Lung (tissue), 12 donors: ENCODE data around the gene DDTL. TPM values are rescaled to one million over a fixed set of nuclear protein-coding genes. Genes with fewer than 3 reads are reported as not detected.

Source experiments
- ATAC-seq: fragments of 200-7000 bp; cut with Tn5 transposase; one replicate; pipeline ENCODE4 v1.9.1; 2020; ENCODE audit warnings: moderate number of reproducible peaks; ENCODE audit not compliant: insufficient read depth, low FRiP score
- DNase-seq, 3 donors: peaks; one replicate each; pipeline ENCODE4 v3.0.0-alpha.2; 2013 to 2017
- H3K27ac ChIP-seq, 2 donors: one replicate each; pipeline ENCODE4 v1.5.1; 2013; ENCODE audit warnings: mild to moderate bottlenecking in 2 of 2, moderate library complexity in 2 of 2, control low read depth in 1 of 2, inconsistent platforms in 1 of 2, low read depth in 1 of 2, low read length in 1 of 2
- H3K27me3 ChIP-seq, 3 donors: one replicate each; pipeline ENCODE4 v1.5.1; 2013; ENCODE audit warnings: low read length in 2 of 3; ENCODE audit not compliant: control insufficient read depth in 3 of 3, insufficient read depth in 3 of 3
- H3K36me3 ChIP-seq, 4 donors: one replicate each; pipeline ENCODE4 v1.5.1; 2013; ENCODE audit warnings: low read length in 4 of 4, mild to moderate bottlenecking in 1 of 4, moderate library complexity in 1 of 4; ENCODE audit not compliant: control insufficient read depth in 4 of 4, insufficient read depth in 4 of 4
- H3K4me1 ChIP-seq, 5 donors: one replicate each; pipeline ENCODE4 v1.5.1; 2013; ENCODE audit warnings: low read length in 5 of 5, mild to moderate bottlenecking in 2 of 5, moderate library complexity in 1 of 5; ENCODE audit not compliant: control insufficient read depth in 5 of 5, insufficient read depth in 5 of 5
- H3K4me3 ChIP-seq: one replicate; pipeline ENCODE4 v1.5.1; 2013; ENCODE audit warnings: mild to moderate bottlenecking, control low read depth, moderate library complexity
- H3K9ac ChIP-seq, 2 donors: one replicate each; pipeline ENCODE4 v1.5.1; 2013; ENCODE audit warnings: low read length in 2 of 2, control low read depth in 1 of 2; ENCODE audit not compliant: insufficient read depth in 1 of 2
- H3K9me3 ChIP-seq, 4 donors: one replicate each; pipeline ENCODE4 v1.5.1; 2013; ENCODE audit warnings: low read length in 3 of 4, mild to moderate bottlenecking in 1 of 4, moderate library complexity in 1 of 4; ENCODE audit not compliant: control insufficient read depth in 4 of 4, insufficient read depth in 3 of 4
- CTCF ChIP-seq: IDR thresholded peaks from 2 replicates; pipeline ENCODE4 v1.5.1; 2012; ENCODE audit warnings: mild to moderate bottlenecking; ENCODE audit errors: control extremely low read depth, extremely low read depth
- WGBS, 2 donors: extraction: QIAGEN DNeasy Blood & Tissue Kit; methylation state at CpG; one replicate each; pipeline ENCODE4 v1.1.7; 2013; 5-methylcytosine and 5-hydroxymethylcytosine counted together
- polyA plus RNA-seq, 2 donors: library from polyadenylated mRNA; stranded (reverse); fragments of 200-250 nt; gene quantifications; one replicate each; pipeline ENCODE4 v1.2.1, GENCODE V29; 2013
- total RNA-seq, 2 donors: library from RNA; depleted of rRNA in 1 of 2; stranded (reverse); fragments of >200 nt in 1 of 2; gene quantifications; one replicate each; pipeline ENCODE4 v1.2.1, GENCODE V29; 2014 to 2021
- donor health status: control.
- donor health status: control.
- donor health status: Bipolar disorder and iron deficiency.
- donor health status: healthy.
- donor health status: DM: yes; HTN: yes; CAD: no.

Gene DDTL
- total and polyA plus RNA-seq, 4 donors: 0.37 to 4.4 (median 2.4) TPM

- DNase-seq (no peak), ATAC-seq (no peak)
- H3K4me1 ChIP-seq: peaks cover 0 to 7% (median 1%) of the 10 kb centered on the region in 5 donors
- no peak for TF ChIP-seq CTCF
- H3K9ac ChIP-seq: no peak overlapping the region
- H3K36me3 ChIP-seq: no peaks in the 10 kb centered on the region
- no peak overlapping the region for H3K27ac ChIP-seq
- no peaks in the 10 kb centered on the region for H3K27me3 ChIP-seq
- 87 to 100% methylated on average over 1 of the region's 1 CpG for WGBS, 2 donors
- no peaks in the 10 kb centered on the region for H3K9me3 ChIP-seq
- no peak overlapping the region for H3K4me3 ChIP-seq
Measured at GRCh38 chr22:24008022-24008283, 41.3 kb downstream of the DDTL start.

GRCh38 chr22:24008381-24009226 lies 41.9 kb downstream of the DDTL start:
- Histone ChIP-seq H3K27ac (no peak overlapping the region), H3K4me1 (peaks cover 0 to 7% (median 1%) of the 10 kb centered on the region in 5 donors), H3K4me3 (no peak overlapping the region), H3K9ac (no peak overlapping the region), H3K36me3 (no peaks in the 10 kb centered on the region), H3K9me3 (no peaks in the 10 kb centered on the region), H3K27me3 (no peaks in the 10 kb centered on the region)
- ATAC-seq: no peak
- no peak for TF ChIP-seq CTCF
- 84 to 87% methylated on average over 6 of the region's 6 CpGs for WGBS, 2 donors
- no peak for DNase-seq

GRCh38 chr22:24009227-24010017 lies 42.7 kb downstream of the DDTL start:
- WGBS, 2 donors: 88 to 93% methylated on average over 7 of the region's 7 CpGs
- no peak for TF ChIP-seq CTCF
- H3K27me3 ChIP-seq: no peaks in the 10 kb centered on the region
- peaks cover 0 to 7% (median 1%) of the 10 kb centered on the region in 5 donors for H3K4me1 ChIP-seq
- ATAC-seq (no peak), DNase-seq (no peak)
- H3K27ac ChIP-seq: no peak overlapping the region
- no peak overlapping the region for H3K4me3 ChIP-seq
- no peaks in the 10 kb centered on the region for H3K36me3 ChIP-seq
- no peak overlapping the region for H3K9ac ChIP-seq
- H3K9me3 ChIP-seq: no peaks in the 10 kb centered on the region
